ENCODE results near the gene PIGS. TPM values are rescaled to one million over a fixed set of nuclear protein-coding genes. Genes with fewer than 3 reads are reported as not detected.

The PIGS gene
- total and polyA plus RNA-seq, 7 experiments from 2014 or later, result 46.6 to 71.2 (median 60.4) TPM

GRCh38 chr17:28599311-28600184 lies 28.2 kb upstream of the PIGS start:
- ChIA-PET POLR2A (interaction anchor here (0.6 to 11.4 kb wide), 18 partner anchors 9 to 353 kb away, joined by 3 to 172 read pairs (median 4); partner anchors contain the start of genes ALDOC, BLTP2, PIGS and POLDIP2), CTCF (interaction anchor here (0.9 to 1.2 kb wide), 3 partner anchors 11 to 28 kb away, joined by 3 to 8 read pairs (median 3); partner anchors contain the start of gene PIGS)
- intact Hi-C loops (cut with micrococcal nuclease), result loop anchor here (1.0 to 5.0 kb wide), 15 partner anchors 14 to 353 kb away; partner anchors contain the start of genes PIGS (in 2 of the 2), SUPT6H (in 2 of the 2), UNC119 (in 2 of the 2) and ALDOC (in 1 of the 2)
- H3K4me3 ChIP-seq (ENCODE audit: low read length), result peak overlapping the region; percentile 93
- Mint-ChIP-seq H3K27me3 (no peaks in the 10 kb centered on the region), H3K4me1 (peaks cover 18 to 25% (median 21%) of the 10 kb centered on the region in 7 donors), H3K36me3 (peaks cover 0 to 6% (median 0%) of the 10 kb centered on the region in 5 donors), H3K4me3 (peak overlapping the region; percentile 88 to 99 (median 94)), H3K27ac (peak overlapping the region; percentile 96 to 99 (median 98)), H3K9me3 (no peaks in the 10 kb centered on the region)
- peaks cover 8 to 10% of the 10 kb centered on the region in 2 donors for H3K4me1 ChIP-seq (ENCODE audit: control insufficient read depth in 2 of 2, insufficient read depth in 2 of 2, low read length in 2 of 2)
- DNase-seq (peak in 6 of 9 donors; percentile 51 to 75 (median 67)), ATAC-seq (peak; percentile 73)
- H3K36me3 ChIP-seq (ENCODE audit: control insufficient read depth in 2 of 3, insufficient read depth in 3 of 3, low read length in 3 of 3), result no peaks in the 10 kb centered on the region
- no peaks in the 10 kb centered on the region for H3K27me3 ChIP-seq (ENCODE audit: control insufficient read depth in 2 of 2, insufficient read depth in 2 of 2, low read length in 2 of 2)
- H3K27ac ChIP-seq (ENCODE audit: low read depth, low read length), result peak overlapping the region; percentile 97
- no peaks in the 10 kb centered on the region for H3K9me3 ChIP-seq (ENCODE audit: control insufficient read depth in 2 of 3, low read length in 3 of 3)

- POLR2A ChIA-PET, result interaction anchor here (0.9 to 11.4 kb wide), 16 partner anchors 10 to 353 kb away, joined by 3 to 172 read pairs (median 5); partner anchors contain the start of genes ALDOC, BLTP2, NEK8 and PIGS
- CTCF ChIA-PET, result interaction anchor here (0.6 to 1.2 kb wide), 2 partner anchors 27 to 268 kb away, joined by 3 to 8 read pairs; partner anchors contain the start of gene PIGS
- intact Hi-C loops (cut with micrococcal nuclease), result loop anchor here (1.0 to 5.0 kb wide), 15 partner anchors 14 to 354 kb away; partner anchors contain the start of genes PIGS (in 2 of the 2), SUPT6H (in 2 of the 2), UNC119 (in 2 of the 2) and ALDOC (in 1 of the 2)
- H3K27me3 ChIP-seq (ENCODE audit: control insufficient read depth in 2 of 2, insufficient read depth in 2 of 2, low read length in 2 of 2), result no peaks in the 10 kb centered on the region
- ATAC-seq (peak; percentile 98), DNase-seq (peak; percentile 93 to 97 (median 96))
- peak within 1 kb of the TSS; percentile 97 for H3K27ac ChIP-seq (ENCODE audit: low read depth, low read length)
- Mint-ChIP-seq H3K9me3 (no peaks in the 10 kb centered on the region), H3K27ac (peak within 1 kb of the TSS; percentile 96 to 99 (median 98)), H3K4me1 (peaks cover 18 to 25% (median 21%) of the 10 kb centered on the region in 7 donors), H3K36me3 (peaks cover 0 to 6% (median 0%) of the 10 kb centered on the region in 5 donors), H3K27me3 (no peaks in the 10 kb centered on the region), H3K4me3 (peak within 1 kb of the TSS; percentile 88 to 99 (median 94))
- H3K4me3 ChIP-seq (ENCODE audit: low read length), result peak within 1 kb of the TSS; percentile 93
- H3K36me3 ChIP-seq (ENCODE audit: control insufficient read depth in 2 of 3, insufficient read depth in 3 of 3, low read length in 3 of 3), result no peaks in the 10 kb centered on the region
- H3K9me3 ChIP-seq (ENCODE audit: control insufficient read depth in 2 of 3, low read length in 3 of 3), result no peaks in the 10 kb centered on the region
- H3K4me1 ChIP-seq (ENCODE audit: control insufficient read depth in 2 of 2, insufficient read depth in 2 of 2, low read length in 2 of 2), result peaks cover 8 to 10% of the 10 kb centered on the region in 2 donors
Observed at GRCh38 chr17:28598799-28599310, 27.5 kb upstream of the PIGS start, which contains the start of gene SPAG5. Gene SPAG5, minus strand, starts transcription at chr17:28599025. Its CDS starts 79 bp downstream, at chr17:28598946.

- Histone ChIP-seq H3K4me3 (ENCODE audit: low read length) (peak overlapping the region; percentile 93), H3K27ac (ENCODE audit: low read depth, low read length) (peak overlapping the region; percentile 97), H3K36me3 (ENCODE audit: control insufficient read depth in 2 of 3, insufficient read depth in 3 of 3, low read length in 3 of 3) (no peaks in the 10 kb centered on the region), H3K4me1 (ENCODE audit: control insufficient read depth in 2 of 2, insufficient read depth in 2 of 2, low read length in 2 of 2) (peaks cover 8 to 10% of the 10 kb centered on the region in 2 donors), H3K9me3 (ENCODE audit: control insufficient read depth in 2 of 3, low read length in 3 of 3) (no peaks in the 10 kb centered on the region), H3K27me3 (ENCODE audit: control insufficient read depth in 2 of 2, insufficient read depth in 2 of 2, low read length in 2 of 2) (no peaks in the 10 kb centered on the region)
- no peaks in the 10 kb centered on the region for H3K27me3 Mint-ChIP-seq
- H3K27ac Mint-ChIP-seq, result peak overlapping the region; percentile 96 to 99 (median 98)
- peaks cover 19 to 25% (median 21%) of the 10 kb centered on the region in 7 donors for H3K4me1 Mint-ChIP-seq
- intact Hi-C loops (cut with micrococcal nuclease), result loop anchor here (2.0 to 5.0 kb wide), 6 partner anchors 50 to 354 kb away; partner anchors contain the start of genes SUPT6H (in 2 of the 2), PROCA1 (in 1 of the 2), RPL23A (in 1 of the 2) and SDF2 (in 1 of the 2)
- no peak for ATAC-seq
- ChIA-PET POLR2A (interaction anchor here (1.1 to 11.4 kb wide), 10 partner anchors 10 to 354 kb away, joined by 3 to 172 read pairs (median 6); partner anchors contain the start of genes ALDOC, BLTP2, NEK8 and PIGS), CTCF (interaction anchor here (0.6 to 1.8 kb wide), 2 partner anchors 14 to 268 kb away, joined by 3 to 4 read pairs; no protein-coding TSS in a partner anchor)
- H3K4me3 Mint-ChIP-seq, result peak overlapping the region; percentile 88 to 99 (median 94)
- H3K36me3 Mint-ChIP-seq, result peaks cover 0 to 4% (median 0%) of the 10 kb centered on the region in 5 donors
- DNase-seq, result no peak
- H3K9me3 Mint-ChIP-seq, result no peaks in the 10 kb centered on the region
Observed at GRCh38 chr17:28598389-28598788, 27.1 kb upstream of the PIGS start.

- ChIA-PET CTCF (interaction anchor here (0.6 to 1.8 kb wide), 2 partner anchors 15 to 269 kb away, joined by 3 to 4 read pairs; no protein-coding TSS in a partner anchor), POLR2A (interaction anchor here (1.1 to 11.4 kb wide), 6 partner anchors 22 to 131 kb away, joined by 3 to 172 read pairs (median 6); partner anchors contain the start of genes ALDOC, BLTP2, NEK8 and PIGS)
- Mint-ChIP-seq H3K4me3 (peak overlapping the region; percentile 88 to 99 (median 94)), H3K27me3 (no peaks in the 10 kb centered on the region), H3K9me3 (no peaks in the 10 kb centered on the region), H3K27ac (peak overlapping the region; percentile 96 to 99 (median 98)), H3K4me1 (peaks cover 19 to 25% (median 21%) of the 10 kb centered on the region in 7 donors), H3K36me3 (peaks cover 0 to 4% (median 0%) of the 10 kb centered on the region in 5 donors)
- intact Hi-C loops (cut with micrococcal nuclease), result loop anchor here (2.0 to 5.0 kb wide), 6 partner anchors 49 to 355 kb away; partner anchors contain the start of genes SUPT6H (in 2 of the 2), PROCA1 (in 1 of the 2), RPL23A (in 1 of the 2) and SDF2 (in 1 of the 2)
- H3K27me3 ChIP-seq (ENCODE audit: control insufficient read depth in 2 of 2, insufficient read depth in 2 of 2, low read length in 2 of 2), result no peaks in the 10 kb centered on the region
- H3K36me3 ChIP-seq (ENCODE audit: control insufficient read depth in 2 of 3, insufficient read depth in 3 of 3, low read length in 3 of 3), result peaks cover 0 to under 1% (median 0%) of the 10 kb centered on the region in 3 experiments
- H3K4me1 ChIP-seq (ENCODE audit: control insufficient read depth in 2 of 2, insufficient read depth in 2 of 2, low read length in 2 of 2), result peaks cover 8 to 10% of the 10 kb centered on the region in 2 donors
- peak overlapping the region; percentile 93 for H3K4me3 ChIP-seq (ENCODE audit: low read length)
- H3K9me3 ChIP-seq (ENCODE audit: control insufficient read depth in 2 of 3, low read length in 3 of 3), result no peaks in the 10 kb centered on the region
- DNase-seq (no peak), ATAC-seq (no peak)
- H3K27ac ChIP-seq (ENCODE audit: low read depth, low read length), result peak overlapping the region; percentile 97
Observed at GRCh38 chr17:28597606-28598383, 26.5 kb upstream of the PIGS start.

- no peaks in the 10 kb centered on the region for H3K27me3 Mint-ChIP-seq
- ATAC-seq (no peak), DNase-seq (no peak)
- Histone ChIP-seq H3K4me1 (ENCODE audit: control insufficient read depth in 2 of 2, insufficient read depth in 2 of 2, low read length in 2 of 2) (no peaks in the 10 kb centered on the region), H3K36me3 (ENCODE audit: control insufficient read depth in 2 of 3, insufficient read depth in 3 of 3, low read length in 3 of 3) (peaks cover 0 to 16% (median 0%) of the 10 kb centered on the region in 3 experiments), H3K27me3 (ENCODE audit: control insufficient read depth in 2 of 2, insufficient read depth in 2 of 2, low read length in 2 of 2) (no peaks in the 10 kb centered on the region), H3K4me3 (ENCODE audit: low read length) (no peak overlapping the region), H3K27ac (ENCODE audit: low read depth, low read length) (no peak overlapping the region), H3K9me3 (ENCODE audit: control insufficient read depth in 2 of 3, low read length in 3 of 3) (no peaks in the 10 kb centered on the region)
- no peak overlapping the region for H3K4me3 Mint-ChIP-seq
- H3K4me1 Mint-ChIP-seq, result peaks cover 0 to 12% (median 0%) of the 10 kb centered on the region in 7 donors
- peaks cover 0 to 22% (median 9%) of the 10 kb centered on the region in 5 donors for H3K36me3 Mint-ChIP-seq
- ChIA-PET CTCF (no interaction called here), POLR2A (interaction anchor here (11.4 kb wide), 1 partner anchor 17 kb away, joined by 172 read pairs; the partner anchor contains the start of genes ALDOC and PIGS)
- intact Hi-C loops (cut with micrococcal nuclease), result no loop called here
- no peaks in the 10 kb centered on the region for H3K9me3 Mint-ChIP-seq
- no peak overlapping the region for H3K27ac Mint-ChIP-seq
Observed at GRCh38 chr17:28592260-28592659, 20.9 kb upstream of the PIGS start.
